ENCODE data around the gene PRODH.

GRCh38 chr22:18927573-18927972, 8.5 kb downstream of the PRODH start:
- TF ChIP-seq EZH2phosphoT487 (IDR thresholded peaks at IDR 0.05; ENCODE audit: borderline replicate concordance, low read depth): no peak
- no peak for TF ChIP-seq CTCF (IDR thresholded peaks at IDR 0.05)
- no peak for TF ChIP-seq IRF3 (IDR thresholded peaks at IDR 0.05; ENCODE audit: low read depth, low read length)
- TF ChIP-seq ELF1 (IDR thresholded peaks at IDR 0.05): no peak
- no peak for TF ChIP-seq POLR2AphosphoS5 (IDR thresholded peaks at IDR 0.05; ENCODE audit: low read depth, low read length)
- no peak for TF ChIP-seq USF1 (IDR thresholded peaks at IDR 0.05; ENCODE audit: borderline replicate concordance, low read depth)
- TF ChIP-seq CHD2 (IDR thresholded peaks at IDR 0.05; ENCODE audit: low read length, partially characterized antibody): no peak
- no peak for TF ChIP-seq TEAD4 (IDR thresholded peaks at IDR 0.05; ENCODE audit: borderline replicate concordance, insufficient read depth)
